ENCODE measurements around the gene NKX2-4. TPM values are rescaled to one million over a fixed set of nuclear protein-coding genes. Genes with fewer than 3 reads are reported as not detected.

NKX2-4 gene
- polyA plus RNA-seq, 1 donor from 2014 or later: not detected

DNA sequence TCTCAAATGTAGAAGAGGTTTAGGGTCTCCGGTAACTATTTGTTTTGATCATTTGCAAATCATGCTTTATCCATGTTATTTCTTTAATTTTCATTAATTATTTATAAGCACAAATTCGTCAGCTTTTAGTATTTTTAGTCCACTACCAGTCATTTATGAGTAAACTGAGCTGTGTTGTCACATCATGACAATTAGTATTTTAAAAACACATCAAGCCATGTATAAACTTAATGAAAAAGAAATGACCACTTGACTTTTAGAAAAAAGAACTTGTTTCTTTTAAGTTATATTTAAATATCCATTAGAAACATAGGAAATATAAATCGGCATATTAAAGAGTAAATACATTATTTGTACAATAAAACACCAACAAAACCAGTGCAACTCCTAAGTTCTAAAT is 2.8 kb downstream of the NKX2-4 start:
- Histone ChIP-seq H3K9me3 (ENCODE audit: low read length) (no peaks in the 10 kb centered on the region), H3K36me3 (ENCODE audit: insufficient read depth, low read length) (peaks cover 4% of the 10 kb centered on the region), H3K27me3 (ENCODE audit: insufficient read depth, low read depth, low read length) (peaks cover 93% of the 10 kb centered on the region), H3K4me2 (ENCODE audit: low read length) (no peak overlapping the region), H3K9me2 (ENCODE audit: insufficient read depth, low read length) (no peaks in the 10 kb centered on the region), H3K27ac (ENCODE audit: low read length) (no peak overlapping the region), H3K79me2 (replicated peaks; ENCODE audit: insufficient read depth, low read length) (no peaks in the 10 kb centered on the region), H4K20me1 (ENCODE audit: insufficient read depth) (no peaks in the 10 kb centered on the region), H3K4me3 (ENCODE audit: low read length) (no peak overlapping the region), H3K9ac (ENCODE audit: low read length) (no peak overlapping the region), H3F3A (ENCODE audit: insufficient read depth, low read length, poor library complexity, severe bottlenecking) (no peaks in the 10 kb centered on the region), H2AFZ (ENCODE audit: low read depth, low read length) (no peak overlapping the region)
- TF ChIP-seq SMC3 (conservative IDR thresholded peaks at IDR 0.05; ENCODE audit: poor library complexity): no peak
- no peak for TF ChIP-seq MXI1 (conservative IDR thresholded peaks at IDR 0.05; ENCODE audit: poor library complexity, severe bottlenecking)
- TF ChIP-seq, protein P1, sequence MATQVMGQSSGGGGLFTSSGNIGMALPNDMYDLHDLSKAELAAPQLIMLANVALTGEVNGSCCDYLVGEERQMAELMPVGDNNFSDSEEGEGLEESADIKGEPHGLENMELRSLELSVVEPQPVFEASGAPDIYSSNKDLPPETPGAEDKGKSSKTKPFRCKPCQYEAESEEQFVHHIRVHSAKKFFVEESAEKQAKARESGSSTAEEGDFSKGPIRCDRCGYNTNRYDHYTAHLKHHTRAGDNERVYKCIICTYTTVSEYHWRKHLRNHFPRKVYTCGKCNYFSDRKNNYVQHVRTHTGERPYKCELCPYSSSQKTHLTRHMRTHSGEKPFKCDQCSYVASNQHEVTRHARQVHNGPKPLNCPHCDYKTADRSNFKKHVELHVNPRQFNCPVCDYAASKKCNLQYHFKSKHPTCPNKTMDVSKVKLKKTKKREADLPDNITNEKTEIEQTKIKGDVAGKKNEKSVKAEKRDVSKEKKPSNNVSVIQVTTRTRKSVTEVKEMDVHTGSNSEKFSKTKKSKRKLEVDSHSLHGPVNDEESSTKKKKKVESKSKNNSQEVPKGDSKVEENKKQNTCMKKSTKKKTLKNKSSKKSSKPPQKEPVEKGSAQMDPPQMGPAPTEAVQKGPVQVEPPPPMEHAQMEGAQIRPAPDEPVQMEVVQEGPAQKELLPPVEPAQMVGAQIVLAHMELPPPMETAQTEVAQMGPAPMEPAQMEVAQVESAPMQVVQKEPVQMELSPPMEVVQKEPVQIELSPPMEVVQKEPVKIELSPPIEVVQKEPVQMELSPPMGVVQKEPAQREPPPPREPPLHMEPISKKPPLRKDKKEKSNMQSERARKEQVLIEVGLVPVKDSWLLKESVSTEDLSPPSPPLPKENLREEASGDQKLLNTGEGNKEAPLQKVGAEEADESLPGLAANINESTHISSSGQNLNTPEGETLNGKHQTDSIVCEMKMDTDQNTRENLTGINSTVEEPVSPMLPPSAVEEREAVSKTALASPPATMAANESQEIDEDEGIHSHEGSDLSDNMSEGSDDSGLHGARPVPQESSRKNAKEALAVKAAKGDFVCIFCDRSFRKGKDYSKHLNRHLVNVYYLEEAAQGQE (IDR thresholded peaks at IDR 0.05; ENCODE audit: borderline replicate concordance): no peak
- TF ChIP-seq EZH2 (IDR thresholded peaks at IDR 0.05; ENCODE audit: borderline replicate concordance, insufficient read depth, low read length, poor library complexity, severe bottlenecking): no peak
- TF ChIP-seq POLR2AphosphoS5 (IDR thresholded peaks at IDR 0.05): no peak
- no peak for TF ChIP-seq TAF1 (IDR thresholded peaks at IDR 0.05; ENCODE audit: low read depth)
- no peak for TF ChIP-seq EP300 (conservative IDR thresholded peaks at IDR 0.05; ENCODE audit: poor library complexity, severe bottlenecking)
- TF ChIP-seq, protein P2, sequence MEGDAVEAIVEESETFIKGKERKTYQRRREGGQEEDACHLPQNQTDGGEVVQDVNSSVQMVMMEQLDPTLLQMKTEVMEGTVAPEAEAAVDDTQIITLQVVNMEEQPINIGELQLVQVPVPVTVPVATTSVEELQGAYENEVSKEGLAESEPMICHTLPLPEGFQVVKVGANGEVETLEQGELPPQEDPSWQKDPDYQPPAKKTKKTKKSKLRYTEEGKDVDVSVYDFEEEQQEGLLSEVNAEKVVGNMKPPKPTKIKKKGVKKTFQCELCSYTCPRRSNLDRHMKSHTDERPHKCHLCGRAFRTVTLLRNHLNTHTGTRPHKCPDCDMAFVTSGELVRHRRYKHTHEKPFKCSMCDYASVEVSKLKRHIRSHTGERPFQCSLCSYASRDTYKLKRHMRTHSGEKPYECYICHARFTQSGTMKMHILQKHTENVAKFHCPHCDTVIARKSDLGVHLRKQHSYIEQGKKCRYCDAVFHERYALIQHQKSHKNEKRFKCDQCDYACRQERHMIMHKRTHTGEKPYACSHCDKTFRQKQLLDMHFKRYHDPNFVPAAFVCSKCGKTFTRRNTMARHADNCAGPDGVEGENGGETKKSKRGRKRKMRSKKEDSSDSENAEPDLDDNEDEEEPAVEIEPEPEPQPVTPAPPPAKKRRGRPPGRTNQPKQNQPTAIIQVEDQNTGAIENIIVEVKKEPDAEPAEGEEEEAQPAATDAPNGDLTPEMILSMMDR (IDR thresholded peaks at IDR 0.05; ENCODE audit: poor library complexity, severe bottlenecking): no peak
- no peak for TF ChIP-seq RAD21 (conservative IDR thresholded peaks at IDR 0.05)

DNA sequence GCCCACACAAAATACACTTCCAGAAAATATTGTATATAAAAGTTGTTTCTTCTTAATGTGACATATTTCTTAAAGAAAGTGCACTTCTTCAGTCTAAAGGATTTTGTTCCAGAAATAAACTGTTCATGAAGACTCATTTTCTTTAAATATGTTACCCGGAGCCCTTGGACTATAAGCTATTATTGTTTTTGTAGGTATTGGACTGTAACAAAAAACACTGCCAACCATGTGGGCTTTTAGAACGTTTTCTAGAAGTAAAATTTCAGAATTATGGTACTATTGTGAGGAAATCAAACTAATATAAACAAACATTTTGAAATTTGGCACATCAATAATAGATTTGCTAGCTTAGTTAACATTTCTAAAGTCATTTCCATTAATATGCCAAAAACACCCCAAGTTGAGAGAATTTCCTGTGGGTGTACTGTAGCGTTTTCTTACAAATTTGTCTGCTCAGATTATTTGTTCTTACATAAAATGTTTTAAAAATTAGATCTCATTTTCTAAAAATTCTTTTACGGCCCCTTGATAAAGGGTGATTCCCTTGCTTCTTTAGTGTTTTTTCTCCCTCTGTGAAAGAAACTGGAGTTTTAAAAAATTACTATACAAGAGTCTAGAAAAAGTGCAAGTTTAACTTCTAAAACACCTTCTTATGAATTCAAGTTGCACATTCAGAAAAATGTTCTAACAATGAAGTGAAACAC is 3.4 kb downstream of the NKX2-4 start:
- Histone ChIP-seq H3F3A (ENCODE audit: insufficient read depth, low read length, poor library complexity, severe bottlenecking) (no peaks in the 10 kb centered on the region), H3K36me3 (ENCODE audit: insufficient read depth, low read length) (peaks cover 4% of the 10 kb centered on the region), H3K9me3 (ENCODE audit: low read length) (no peaks in the 10 kb centered on the region), H3K79me2 (replicated peaks; ENCODE audit: insufficient read depth, low read length) (no peaks in the 10 kb centered on the region), H3K4me2 (ENCODE audit: low read length) (no peak overlapping the region), H3K27ac (ENCODE audit: low read length) (no peak overlapping the region), H3K9me2 (ENCODE audit: insufficient read depth, low read length) (no peaks in the 10 kb centered on the region), H3K27me3 (ENCODE audit: insufficient read depth, low read depth, low read length) (peaks cover 87% of the 10 kb centered on the region), H3K4me3 (ENCODE audit: low read length) (no peak overlapping the region), H2AFZ (ENCODE audit: low read depth, low read length) (no peak overlapping the region), H4K20me1 (ENCODE audit: insufficient read depth) (no peaks in the 10 kb centered on the region), H3K9ac (ENCODE audit: low read length) (no peak overlapping the region)
- TF ChIP-seq, protein P2 (IDR thresholded peaks at IDR 0.05; ENCODE audit: poor library complexity, severe bottlenecking): no peak
- TF ChIP-seq, protein P1 (IDR thresholded peaks at IDR 0.05; ENCODE audit: borderline replicate concordance): no peak
- no peak for TF ChIP-seq EZH2 (IDR thresholded peaks at IDR 0.05; ENCODE audit: borderline replicate concordance, insufficient read depth, low read length, poor library complexity, severe bottlenecking)
- TF ChIP-seq RAD21 (conservative IDR thresholded peaks at IDR 0.05): no peak
